Neural cell (in vitro differentiated cells): ENCODE results near the gene MKRN2.

ENCODE experiments used
- EP300 ChIP-seq: fragments of 450-650 bp; conservative IDR thresholded peaks from 2 replicates; pipeline ENCODE4 v1.6.1; 2014; ENCODE audit warnings: antibody characterized with exemption, mild to moderate bottlenecking, moderate library complexity; ENCODE audit not compliant: poor library complexity, severe bottlenecking
- EZH2 ChIP-seq: fragments of 200-600, 300-800 bp; shearing (Covaris generic), sonication (generic); IDR thresholded peaks from 2 replicates; pipeline ENCODE4 v1.6.1; 2014; ENCODE audit warnings: antibody characterized with exemption, low read length, borderline replicate concordance, mild to moderate bottlenecking; ENCODE audit not compliant: insufficient read depth, poor library complexity, severe bottlenecking
- POLR2AphosphoS5 ChIP-seq: IDR thresholded peaks from 2 replicates; pipeline ENCODE4 v1.6.1; 2012
- RAD21 ChIP-seq: fragments of 450-650 bp; conservative IDR thresholded peaks from 2 replicates; pipeline ENCODE4 v1.6.1; 2014; ENCODE audit warnings: antibody characterized with exemption, mild to moderate bottlenecking, moderate library complexity
- REST ChIP-seq: IDR thresholded peaks from 2 replicates; pipeline ENCODE4 v1.6.1; 2012; ENCODE audit warnings: borderline replicate concordance
- TAF1 ChIP-seq: IDR thresholded peaks from 2 replicates; pipeline ENCODE4 v1.6.1; 2012; ENCODE audit warnings: low read depth
- TF ChIP-seq, protein P1 (sequence below): fragments of 450-650 bp; IDR thresholded peaks from 2 replicates; pipeline ENCODE4 v1.5.1; 2014; ENCODE audit warnings: antibody characterized with exemption, mild to moderate bottlenecking, moderate library complexity; ENCODE audit not compliant: poor library complexity, severe bottlenecking

- TF ChIP-seq, protein P1, sequence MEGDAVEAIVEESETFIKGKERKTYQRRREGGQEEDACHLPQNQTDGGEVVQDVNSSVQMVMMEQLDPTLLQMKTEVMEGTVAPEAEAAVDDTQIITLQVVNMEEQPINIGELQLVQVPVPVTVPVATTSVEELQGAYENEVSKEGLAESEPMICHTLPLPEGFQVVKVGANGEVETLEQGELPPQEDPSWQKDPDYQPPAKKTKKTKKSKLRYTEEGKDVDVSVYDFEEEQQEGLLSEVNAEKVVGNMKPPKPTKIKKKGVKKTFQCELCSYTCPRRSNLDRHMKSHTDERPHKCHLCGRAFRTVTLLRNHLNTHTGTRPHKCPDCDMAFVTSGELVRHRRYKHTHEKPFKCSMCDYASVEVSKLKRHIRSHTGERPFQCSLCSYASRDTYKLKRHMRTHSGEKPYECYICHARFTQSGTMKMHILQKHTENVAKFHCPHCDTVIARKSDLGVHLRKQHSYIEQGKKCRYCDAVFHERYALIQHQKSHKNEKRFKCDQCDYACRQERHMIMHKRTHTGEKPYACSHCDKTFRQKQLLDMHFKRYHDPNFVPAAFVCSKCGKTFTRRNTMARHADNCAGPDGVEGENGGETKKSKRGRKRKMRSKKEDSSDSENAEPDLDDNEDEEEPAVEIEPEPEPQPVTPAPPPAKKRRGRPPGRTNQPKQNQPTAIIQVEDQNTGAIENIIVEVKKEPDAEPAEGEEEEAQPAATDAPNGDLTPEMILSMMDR: no peak
- TF ChIP-seq REST (no peak), POLR2AphosphoS5 (no peak), TAF1 (no peak), EZH2 (no peak), RAD21 (no peak), EP300 (no peak)
These were observed 29.1 kb downstream of the MKRN2 start for GRCh38 chr3:12585970-12586369.
